Measurements from ENCODE around the gene NSUN4.
"Not testable (repeated sequence)": the region's sequence is repeated elsewhere in the genome, so short reads cannot be mapped to it uniquely, and the experiment has no call there.

The NSUN4 gene

GRCh38 chr1:46325285-46326076 lies 15.1 kb upstream of the NSUN4 start:
- not testable (repeated sequence) for DNase-seq (ENCODE audit: low read depth in 1 of 2, low spot score in 1 of 2)

GRCh38 chr1:46328182-46328581 lies 12.4 kb upstream of the NSUN4 start:
- DNase-seq (ENCODE audit: low read depth in 1 of 2, low spot score in 1 of 2): not testable (repeated sequence)

- DNase-seq (ENCODE audit: low read depth in 1 of 2, low spot score in 1 of 2): not testable (repeated sequence)
Measured at GRCh38 chr1:46329807-46330206, 10.8 kb upstream of the NSUN4 start.

- DNase-seq (ENCODE audit: low read depth in 1 of 2, low spot score in 1 of 2): not testable (repeated sequence)
Measured at GRCh38 chr1:46330381-46330780, 10.2 kb upstream of the NSUN4 start.

- DNase-seq (ENCODE audit: low read depth in 1 of 2, low spot score in 1 of 2): not testable (repeated sequence)
Measured at GRCh38 chr1:46331786-46332540, 8.6 kb upstream of the NSUN4 start.

GRCh38 chr1:46333300-46334029 lies 7.1 kb upstream of the NSUN4 start:
- DNase-seq (ENCODE audit: low read depth in 1 of 2, low spot score in 1 of 2): no peak

- no peak for DNase-seq (ENCODE audit: low read depth in 1 of 2, low spot score in 1 of 2)
Measured at GRCh38 chr1:46334030-46334384, 6.6 kb upstream of the NSUN4 start.

- no peak for DNase-seq (ENCODE audit: low read depth in 1 of 2, low spot score in 1 of 2)
Measured at GRCh38 chr1:46335081-46335480, 5.5 kb upstream of the NSUN4 start.

GRCh38 chr1:46337409-46337808 lies 3.2 kb upstream of the NSUN4 start:
- DNase-seq (ENCODE audit: low read depth in 1 of 2, low spot score in 1 of 2): not testable (repeated sequence)

- DNase-seq (ENCODE audit: low read depth in 1 of 2, low spot score in 1 of 2): no peak
Measured at GRCh38 chr1:46341222-46342083, 846 bp downstream of the NSUN4 start.

GRCh38 chr1:46342084-46342656 lies 1.6 kb downstream of the NSUN4 start:
- DNase-seq (ENCODE audit: low read depth in 1 of 2, low spot score in 1 of 2): no peak

GRCh38 chr1:46342677-46343350 lies 2.2 kb downstream of the NSUN4 start:
- no peak for DNase-seq (ENCODE audit: low read depth in 1 of 2, low spot score in 1 of 2)

- DNase-seq (ENCODE audit: low read depth in 1 of 2, low spot score in 1 of 2): no peak
Measured at GRCh38 chr1:46343351-46343695, 2.7 kb downstream of the NSUN4 start.

- no peak for DNase-seq (ENCODE audit: low read depth in 1 of 2, low spot score in 1 of 2)
Measured at GRCh38 chr1:46343705-46344104, 3.1 kb downstream of the NSUN4 start.

GRCh38 chr1:46344481-46344880 lies 3.9 kb downstream of the NSUN4 start:
- no peak for DNase-seq (ENCODE audit: low read depth in 1 of 2, low spot score in 1 of 2)

GRCh38 chr1:46345281-46345680 lies 4.7 kb downstream of the NSUN4 start:
- DNase-seq (ENCODE audit: low read depth in 1 of 2, low spot score in 1 of 2): no peak

- DNase-seq (ENCODE audit: low read depth in 1 of 2, low spot score in 1 of 2): no peak
Measured at GRCh38 chr1:46352363-46352762, 11.8 kb downstream of the NSUN4 start.

- not testable (repeated sequence) for DNase-seq (ENCODE audit: low read depth in 1 of 2, low spot score in 1 of 2)
Measured at GRCh38 chr1:46355920-46356319, 15.3 kb downstream of the NSUN4 start.

GRCh38 chr1:46362158-46362557 lies 21.6 kb downstream of the NSUN4 start:
- DNase-seq (ENCODE audit: low read depth in 1 of 2, low spot score in 1 of 2): no peak

GRCh38 chr1:46363121-46363520 lies 22.5 kb downstream of the NSUN4 start:
- no peak for DNase-seq (ENCODE audit: low read depth in 1 of 2, low spot score in 1 of 2)
